OCI-M1 (cell line): ENCODE results near the gene FAM3B.
A peak's percentile ranks its signal among the peaks of the same experiment; 100 is the strongest.
"Not testable (repeated sequence)": the region's sequence is repeated elsewhere in the genome, so short reads cannot be mapped to it uniquely, and the experiment has no call there.

Source experiments
- DNase-seq: peaks from one replicate; lab custom pipeline; 2025; lab: John Stamatoyannopoulos, UW

FAM3B gene

GRCh38 chr21:41316200-41317062 is at the start of gene FAM3B:
FAM3B (plus strand) TSS chr21:41316801; CDS start chr21:41316880, 79 bp downstream.
- DNase-seq = no peak

GRCh38 chr21:41267346-41267745 is 49.3 kb upstream of the FAM3B start:
- no peak for DNase-seq

GRCh38 chr21:41269535-41269934 is 47.1 kb upstream of the FAM3B start:
- no peak for DNase-seq

- DNase-seq = no peak
Observed at GRCh38 chr21:41277196-41277595, 39.4 kb upstream of the FAM3B start.

- no peak for DNase-seq
Observed at GRCh38 chr21:41277846-41278245, 38.8 kb upstream of the FAM3B start.

GRCh38 chr21:41280115-41280919 is 36.3 kb upstream of the FAM3B start:
- no peak for DNase-seq

- DNase-seq = no peak
Observed at GRCh38 chr21:41282412-41282811, 34.2 kb upstream of the FAM3B start.

GRCh38 chr21:41283211-41283818 is 33.3 kb upstream of the FAM3B start:
- peak; percentile 80 for DNase-seq

GRCh38 chr21:41289431-41289830 is 27.2 kb upstream of the FAM3B start:
- no peak for DNase-seq

- DNase-seq = no peak
Observed at GRCh38 chr21:41290106-41290799, 26.3 kb upstream of the FAM3B start.

GRCh38 chr21:41294548-41295231 is 21.9 kb upstream of the FAM3B start:
- DNase-seq = no peak

- DNase-seq = no peak
Observed at GRCh38 chr21:41295721-41296254, 20.8 kb upstream of the FAM3B start.

GRCh38 chr21:41302976-41303375 is 13.6 kb upstream of the FAM3B start:
- DNase-seq = no peak

GRCh38 chr21:41304068-41304720 is 12.4 kb upstream of the FAM3B start:
- no peak for DNase-seq

- DNase-seq = no peak
Observed at GRCh38 chr21:41307219-41307618, 9.4 kb upstream of the FAM3B start.

GRCh38 chr21:41313285-41314164 is 3.1 kb upstream of the FAM3B start:
- not testable (repeated sequence) for DNase-seq

- DNase-seq = no peak
Observed at GRCh38 chr21:41315726-41316125, 875 bp upstream of the FAM3B start.

- no peak for DNase-seq
Observed at GRCh38 chr21:41317063-41317392, 427 bp downstream of the FAM3B start.

- no peak for DNase-seq
Observed at GRCh38 chr21:41317458-41317857, 857 bp downstream of the FAM3B start.

- DNase-seq = no peak
Observed at GRCh38 chr21:41318218-41318617, 1.6 kb downstream of the FAM3B start.
